HG03469 (cell line): ENCODE measurements around the gene FGF1.

Source experiments
- ATAC-seq: cut with Tn5 transposase; IDR thresholded peaks from one replicate; pipeline ENCODE4 v1.9.1; 2021; ENCODE audit warnings: mild to moderate bottlenecking, moderate library complexity, moderate number of reproducible peaks; ENCODE audit not compliant: unreplicated experiment

The FGF1 gene

GRCh38 chr5:142697356-142698255 lies 11.7 kb upstream of the FGF1 start:
- ATAC-seq = no peak

DNA sequence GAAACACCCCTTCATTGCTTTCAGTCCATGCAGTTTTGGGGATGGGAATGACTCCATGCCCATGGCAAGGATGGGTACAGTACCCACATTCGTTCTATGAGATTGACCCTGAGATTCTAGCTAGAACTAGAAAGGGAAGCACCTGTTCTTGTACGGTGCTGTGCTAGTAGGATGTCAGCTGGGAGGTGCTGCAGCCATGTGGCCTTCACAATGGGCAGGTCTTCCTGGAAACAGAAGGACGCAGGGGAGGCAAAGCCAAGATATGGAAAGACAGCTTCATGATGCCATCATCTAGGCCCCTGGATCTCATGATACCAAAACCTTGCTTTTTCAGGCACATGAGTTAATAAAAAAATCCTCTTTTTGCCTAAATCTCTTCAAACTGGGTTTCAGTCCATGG lies 10.5 kb upstream of the FGF1 start:
- ATAC-seq = no peak

DNA sequence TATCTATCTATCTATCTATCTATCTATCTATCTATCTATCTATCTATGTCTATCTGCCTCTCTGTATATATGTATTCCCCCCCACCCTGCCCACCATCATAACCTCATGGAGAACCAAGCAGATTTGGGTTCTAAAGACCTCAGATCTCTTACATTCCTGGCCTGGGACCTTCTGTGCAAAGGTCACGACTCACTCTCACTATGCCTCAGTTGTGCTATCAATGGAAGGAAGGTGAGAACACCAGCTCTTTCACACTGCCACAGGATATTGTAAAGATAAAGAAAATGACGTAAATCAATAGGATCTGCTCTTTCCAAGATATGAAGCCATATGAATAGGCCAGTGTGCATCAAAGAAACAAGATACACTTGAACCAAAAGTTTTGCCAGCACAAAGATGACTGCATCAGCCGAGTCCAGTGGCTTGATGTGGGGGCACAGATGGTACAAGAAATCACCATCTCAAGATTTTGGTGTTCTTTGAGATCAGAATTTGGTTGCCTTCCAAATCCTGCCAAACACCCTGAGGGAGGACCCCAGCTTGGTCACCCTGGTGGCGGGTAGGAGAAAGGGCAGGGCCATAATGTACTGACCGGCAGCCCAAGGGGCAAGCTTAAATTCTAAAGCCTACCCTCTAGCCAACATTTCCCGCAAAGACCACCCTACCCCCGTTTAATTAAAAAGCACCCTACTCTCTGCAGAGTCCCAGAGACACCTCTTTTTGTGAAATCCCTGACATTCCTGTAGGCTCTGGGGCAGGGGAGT lies 8.4 kb upstream of the FGF1 start:
- no peak for ATAC-seq

DNA sequence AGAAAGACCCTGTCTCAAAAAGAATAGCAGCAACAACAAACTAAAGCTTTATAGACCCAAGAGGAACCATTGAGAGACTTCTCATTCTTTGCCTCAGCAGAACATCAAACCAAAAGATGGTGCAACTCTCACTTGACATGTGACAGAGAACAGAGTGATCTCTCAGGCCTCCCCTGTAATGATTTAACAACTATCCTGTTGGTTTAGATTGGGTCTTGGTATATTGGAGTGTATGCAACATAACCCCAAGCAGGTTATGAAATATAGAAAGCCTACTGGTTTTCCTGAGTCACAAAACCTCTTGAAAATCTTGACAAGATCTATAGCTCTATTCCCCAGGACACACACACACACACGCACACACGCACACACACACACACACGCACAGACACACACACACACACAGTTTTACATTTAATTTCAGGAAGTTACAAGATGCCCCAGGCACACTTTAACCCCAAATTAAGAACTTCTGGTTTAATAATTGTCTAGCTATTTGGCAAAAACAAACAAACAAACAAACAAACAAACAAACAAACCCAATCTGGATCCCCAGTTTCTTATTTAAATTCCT lies 6.5 kb upstream of the FGF1 start:
- ATAC-seq = no peak

DNA sequence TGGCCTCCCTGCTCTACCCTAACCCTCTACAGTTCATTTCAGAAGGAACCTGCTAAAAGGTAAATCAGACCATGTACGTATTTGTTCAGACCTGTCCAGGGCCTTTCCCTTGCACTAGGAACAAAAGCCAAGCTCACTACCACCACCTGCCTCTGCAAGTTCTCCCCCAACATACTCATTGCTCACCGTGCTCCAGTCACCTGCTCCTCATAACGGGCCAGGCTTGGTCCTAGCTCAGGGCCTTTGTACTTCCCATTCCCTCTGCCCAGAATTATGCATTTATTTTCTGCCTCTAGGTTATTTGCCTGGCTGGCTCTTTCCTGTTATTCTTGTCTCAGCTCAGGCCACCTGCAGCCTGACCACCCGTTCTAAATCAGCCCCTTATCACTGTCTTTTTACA lies 4.8 kb upstream of the FGF1 start:
- no peak for ATAC-seq

GRCh38 chr5:142689081-142689480 lies 3.2 kb upstream of the FGF1 start:
- no peak for ATAC-seq

GRCh38 chr5:142688281-142688989 lies 2.5 kb upstream of the FGF1 start:
- no peak for ATAC-seq

GRCh38 chr5:142686968-142687367 lies 1.1 kb upstream of the FGF1 start:
- ATAC-seq = no peak

DNA sequence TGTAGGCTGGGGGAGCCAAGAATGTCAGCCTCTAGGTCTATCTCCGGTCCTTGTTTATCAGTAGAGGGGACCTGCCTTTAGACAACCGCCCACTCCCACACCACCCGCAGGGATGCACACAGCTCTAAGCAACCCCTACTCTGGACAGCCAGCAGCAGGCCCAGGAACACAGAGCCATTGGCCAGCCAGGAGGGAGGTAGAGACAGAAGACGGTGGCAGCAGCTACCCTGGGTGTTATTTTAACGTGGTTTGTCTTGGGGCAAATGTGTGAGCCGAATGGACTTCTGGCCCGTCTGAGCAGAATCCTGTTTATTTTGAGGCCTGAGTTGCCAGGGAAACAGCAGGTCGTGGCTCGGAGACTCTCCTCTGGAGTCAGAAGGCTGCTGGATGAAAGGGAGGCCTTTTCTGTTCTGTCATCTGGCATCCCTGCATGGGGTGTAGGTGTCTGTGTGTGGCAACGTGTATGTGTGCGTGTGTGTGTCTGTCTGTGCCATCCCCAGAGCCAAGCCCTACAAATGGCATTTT lies 382 bp upstream of the FGF1 start:
- no peak for ATAC-seq

- ATAC-seq = no peak
Observed at GRCh38 chr5:142684508-142685041, 1.3 kb downstream of the FGF1 start.

- no peak for ATAC-seq
Observed at GRCh38 chr5:142683881-142684505, 1.9 kb downstream of the FGF1 start.

DNA sequence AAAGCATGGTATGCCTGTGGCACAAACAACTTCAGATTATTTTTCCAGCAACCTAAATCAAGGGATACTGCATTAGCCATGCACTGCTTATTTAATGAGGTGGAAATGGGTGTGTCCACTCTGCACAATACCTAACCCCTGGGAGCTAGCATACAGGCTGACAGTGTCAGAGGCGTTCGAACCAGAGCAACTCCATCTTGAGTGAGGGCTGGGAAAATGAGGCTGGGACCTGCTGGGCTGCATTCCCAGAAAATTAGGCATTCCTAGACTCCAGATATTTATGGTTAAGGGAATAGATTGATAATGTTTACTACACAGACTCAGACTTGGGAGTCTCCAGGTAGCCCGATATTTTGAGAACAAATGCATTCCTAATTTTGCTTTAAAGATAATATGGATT lies 2.8 kb downstream of the FGF1 start:
- no peak for ATAC-seq

DNA sequence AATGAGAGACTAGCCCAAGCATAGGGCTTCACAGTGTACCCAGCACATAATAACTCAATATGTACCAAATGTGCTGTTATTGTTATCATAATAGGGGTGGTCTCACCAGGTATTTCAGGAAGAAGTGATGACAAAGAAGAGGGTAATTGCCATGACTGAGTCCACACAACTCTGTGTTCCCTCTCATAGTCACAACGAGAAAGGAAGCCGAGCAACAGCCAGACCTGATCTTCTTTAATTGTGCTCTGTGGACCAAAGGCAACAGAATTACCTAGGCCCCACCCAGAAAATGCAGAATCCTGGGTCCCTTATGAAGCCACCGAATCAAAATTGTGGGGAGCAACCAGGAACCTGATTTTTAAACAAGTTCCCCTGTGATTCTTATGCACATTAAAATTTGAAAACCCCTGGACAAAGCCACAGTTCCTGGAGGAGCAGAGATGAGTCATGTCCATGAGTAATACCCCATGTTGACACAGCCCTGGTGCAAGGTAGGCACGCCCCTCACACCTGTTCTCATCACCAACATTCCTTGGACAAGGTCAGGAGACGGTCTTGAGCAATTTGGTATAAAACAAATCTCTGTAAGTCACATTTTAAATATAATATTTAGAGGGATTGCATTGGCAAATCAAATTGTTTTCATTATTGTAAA lies 5.2 kb downstream of the FGF1 start:
- ATAC-seq = no peak

DNA sequence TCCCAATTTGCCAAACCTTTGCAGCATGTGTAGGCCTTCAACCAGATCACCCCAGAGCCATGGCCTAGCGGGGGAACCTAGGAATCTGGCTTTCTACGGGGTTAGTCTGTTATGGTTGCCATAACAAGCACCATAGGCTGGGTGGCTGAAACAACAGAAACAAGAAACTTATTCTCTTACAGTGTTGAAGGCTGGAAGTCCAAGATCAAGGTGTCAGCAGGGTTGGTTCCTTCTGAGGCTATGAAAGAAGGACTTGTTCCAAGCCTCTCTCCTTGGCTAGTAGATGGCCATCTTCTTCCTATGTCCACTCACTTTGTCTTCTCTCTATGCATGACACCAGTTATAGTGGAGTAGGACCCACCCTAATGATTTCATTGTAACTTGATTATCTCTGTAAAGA lies 6.1 kb downstream of the FGF1 start:
- ATAC-seq = no peak

- no peak for ATAC-seq
Observed at GRCh38 chr5:142678529-142678928, 7.4 kb downstream of the FGF1 start.

DNA sequence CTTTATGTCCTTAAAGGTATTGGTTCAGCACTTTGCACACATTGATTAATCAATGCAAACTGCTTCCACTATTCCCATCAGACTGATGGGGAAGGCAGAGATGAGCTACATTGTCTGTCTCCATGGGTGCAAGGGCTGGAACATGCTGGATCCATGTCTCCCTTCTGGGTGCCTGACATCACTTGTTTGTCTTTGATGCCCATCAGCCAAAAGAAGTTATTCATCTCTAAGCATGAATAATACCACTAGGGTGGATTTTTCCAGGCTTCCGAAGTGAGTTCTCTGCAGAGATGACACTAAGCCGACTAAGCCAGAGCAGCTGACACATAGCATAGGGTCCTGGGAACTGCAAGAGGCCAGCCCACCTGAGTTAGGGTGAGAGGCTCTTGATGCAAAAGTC lies 8.7 kb downstream of the FGF1 start:
- no peak for ATAC-seq

DNA sequence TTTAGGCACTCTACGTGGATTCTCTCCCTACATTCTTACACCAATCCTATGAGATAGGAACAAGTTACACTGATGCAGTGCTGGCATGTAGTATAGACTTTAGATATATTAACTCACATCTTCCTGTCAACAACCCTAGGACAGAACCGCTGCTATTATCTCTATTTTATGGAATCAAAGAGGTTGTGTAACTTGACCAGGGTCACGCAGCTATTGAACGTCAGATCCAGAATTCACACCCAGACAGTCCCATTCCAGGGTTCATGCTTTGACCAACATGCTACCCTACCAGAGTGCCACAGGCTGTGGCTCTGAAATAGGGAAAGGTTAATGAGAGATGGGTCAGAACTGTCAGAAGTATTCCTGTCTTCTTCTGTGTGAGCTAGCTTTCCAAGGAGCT lies 9.6 kb downstream of the FGF1 start:
- no peak for ATAC-seq

DNA sequence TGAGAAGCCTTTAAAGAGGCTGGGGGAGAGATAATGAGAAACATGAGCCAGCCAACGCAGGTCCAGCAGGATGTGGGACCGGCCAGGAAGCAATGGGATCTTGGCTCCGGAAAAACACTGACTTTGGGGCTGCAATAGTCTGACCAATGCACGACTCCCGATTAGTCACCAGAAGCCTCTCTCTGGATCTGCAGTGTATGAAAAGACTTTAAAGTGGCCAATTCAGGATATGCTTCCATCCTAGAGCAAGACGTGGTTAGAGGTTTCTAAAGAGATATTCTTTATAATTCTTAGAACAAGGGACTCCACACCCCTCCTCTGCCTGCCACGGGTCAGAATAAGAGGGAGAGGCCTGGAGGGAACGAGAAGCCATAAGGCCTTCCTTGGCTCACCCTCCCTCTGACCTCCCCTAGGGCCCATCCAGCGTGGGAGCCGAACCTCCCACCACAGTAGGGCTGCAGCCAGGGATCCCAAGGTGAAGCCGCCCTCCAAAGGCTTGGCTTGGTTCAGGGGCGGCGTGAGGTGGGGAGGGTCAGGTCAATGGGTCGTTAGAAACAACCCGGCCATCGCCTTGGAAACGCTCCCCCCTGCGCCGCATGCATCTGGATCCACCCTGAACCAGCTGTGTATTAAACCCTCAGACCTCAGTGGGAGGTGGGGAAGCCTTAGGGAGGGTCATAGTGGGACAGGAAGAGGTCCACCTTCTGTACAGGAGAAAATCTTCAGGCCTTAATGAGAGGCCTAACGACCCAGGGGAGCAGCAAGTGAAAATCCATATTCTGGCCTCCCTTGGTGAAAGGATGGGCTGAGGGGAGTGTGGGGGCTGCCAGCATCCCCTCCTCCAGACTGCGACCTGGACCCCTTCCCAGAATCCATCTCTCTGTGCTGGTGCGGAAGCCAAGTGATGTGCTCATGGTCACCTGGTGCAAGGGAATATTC lies 11.1 kb downstream of the FGF1 start:
- no peak for ATAC-seq

DNA sequence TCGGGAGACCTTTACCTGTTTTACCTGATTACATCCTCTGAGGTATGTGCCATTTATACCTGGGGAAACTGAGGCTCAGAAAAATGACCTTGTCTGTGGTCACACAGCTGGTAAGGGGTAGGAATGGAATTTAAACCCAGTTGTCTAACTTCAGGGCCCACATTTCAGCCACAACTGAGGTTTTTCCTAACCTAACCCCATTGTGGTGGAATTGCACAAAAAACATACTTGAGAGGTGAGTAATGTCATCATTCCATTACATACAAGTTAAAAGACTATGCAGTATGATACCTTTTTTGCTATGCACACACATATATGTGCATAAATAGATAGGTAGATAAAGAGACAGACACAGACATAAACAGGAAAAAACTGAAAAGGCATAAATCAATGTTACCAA lies 14.1 kb downstream of the FGF1 start:
- no peak for ATAC-seq
